Stimulated activated CD4-positive, alpha-beta T cell treated with anti-CD3 and anti-CD28 coated beads, Interleukin-1b, Interleukin-23, amount 100 ng/mL, for 1 hour (primary cell): Measurements from ENCODE around the gene ABHD17A.

ENCODE experiments used
- DNase-seq, 2 donors: peaks; one replicate each; pipeline ENCODE4 v3.0.0-alpha.2; 2020; ENCODE audit warnings: low read depth in 2 of 2

The ABHD17A gene

DNA sequence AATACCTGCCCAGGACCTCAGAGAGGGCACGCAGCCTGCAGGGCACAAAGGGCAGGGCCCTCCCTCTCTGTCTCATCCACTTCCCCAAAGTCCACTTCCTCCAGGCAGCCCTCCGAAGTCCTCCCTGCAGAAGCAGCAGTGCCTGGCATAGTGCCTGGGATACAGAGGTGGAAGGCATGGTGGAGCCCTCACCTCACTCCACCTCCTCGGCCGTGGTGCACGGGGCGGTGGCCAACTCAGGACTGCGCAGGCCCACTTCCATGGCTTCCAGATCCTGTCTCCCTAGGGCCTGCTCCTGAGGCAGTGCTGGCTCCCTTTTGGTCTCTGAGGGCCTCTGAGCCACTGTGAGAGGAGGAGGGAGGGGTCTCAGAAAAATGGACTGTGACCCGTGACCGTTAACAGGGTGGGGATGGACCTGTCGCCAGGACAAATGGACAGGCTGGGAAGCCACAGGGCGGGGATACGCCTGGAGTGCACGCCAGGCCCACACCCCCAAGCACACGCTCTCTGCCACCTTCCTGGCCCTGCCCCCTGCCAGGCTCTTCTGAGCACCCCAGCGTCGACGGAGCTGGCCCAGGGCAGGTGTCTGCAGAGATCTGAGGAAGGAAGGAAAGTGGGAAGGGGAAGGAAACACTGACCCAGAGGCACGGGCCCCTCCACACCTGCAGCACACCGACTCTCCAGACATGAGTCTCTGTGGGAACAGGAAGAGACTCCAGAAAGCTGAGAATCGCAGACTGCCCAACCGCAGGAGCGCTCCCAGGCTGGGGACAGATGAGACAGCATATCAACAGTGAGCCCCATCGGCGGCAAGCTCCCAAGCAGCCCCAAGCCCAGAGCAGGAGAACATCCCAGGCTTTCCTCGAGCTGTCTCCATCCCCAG is 45.4 kb downstream of the ABHD17A start:
- DNase-seq, result no peak

DNA sequence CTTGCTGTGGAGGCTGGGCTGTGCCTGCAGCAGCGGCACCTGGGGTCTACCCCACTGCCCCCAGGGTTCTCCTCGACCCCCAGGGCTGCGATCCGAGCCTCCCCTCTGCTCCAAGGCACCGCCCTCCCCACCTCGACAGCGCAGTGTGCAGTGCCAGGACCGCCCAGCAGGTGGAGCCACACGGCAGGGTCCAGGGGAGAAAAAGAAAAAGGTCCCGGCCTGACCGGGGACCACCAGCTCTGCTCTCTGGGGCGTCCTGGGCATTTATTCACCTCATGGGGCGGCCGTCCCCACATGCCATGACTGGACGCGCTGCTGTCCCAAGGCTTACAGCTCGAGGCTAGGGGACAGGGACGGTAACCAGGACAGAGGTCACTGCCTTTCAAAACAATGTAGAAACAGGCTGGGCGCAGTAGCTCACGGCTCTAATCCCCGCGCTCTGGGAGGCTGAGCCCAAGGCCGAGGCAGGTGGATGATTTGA is 47.6 kb downstream of the ABHD17A start:
- DNase-seq, result no peak

DNA sequence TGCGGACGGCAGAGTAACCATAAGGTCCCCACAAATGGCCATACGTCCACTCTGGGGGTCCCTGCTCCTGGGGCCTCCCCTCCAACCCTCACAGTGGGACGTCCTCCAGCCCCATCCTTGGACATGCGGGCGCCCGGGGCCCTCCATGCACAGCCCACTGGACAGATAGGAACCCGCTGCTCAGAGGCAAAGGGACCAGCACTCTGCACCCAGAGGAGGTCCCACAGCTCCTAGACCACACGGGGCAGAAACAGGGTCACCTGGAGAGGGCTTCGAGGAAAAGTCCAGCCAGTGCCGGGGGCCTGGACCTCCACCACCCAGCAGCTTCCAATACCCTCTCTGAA is 48.1 kb downstream of the ABHD17A start:
- DNase-seq, result no peak

DNA sequence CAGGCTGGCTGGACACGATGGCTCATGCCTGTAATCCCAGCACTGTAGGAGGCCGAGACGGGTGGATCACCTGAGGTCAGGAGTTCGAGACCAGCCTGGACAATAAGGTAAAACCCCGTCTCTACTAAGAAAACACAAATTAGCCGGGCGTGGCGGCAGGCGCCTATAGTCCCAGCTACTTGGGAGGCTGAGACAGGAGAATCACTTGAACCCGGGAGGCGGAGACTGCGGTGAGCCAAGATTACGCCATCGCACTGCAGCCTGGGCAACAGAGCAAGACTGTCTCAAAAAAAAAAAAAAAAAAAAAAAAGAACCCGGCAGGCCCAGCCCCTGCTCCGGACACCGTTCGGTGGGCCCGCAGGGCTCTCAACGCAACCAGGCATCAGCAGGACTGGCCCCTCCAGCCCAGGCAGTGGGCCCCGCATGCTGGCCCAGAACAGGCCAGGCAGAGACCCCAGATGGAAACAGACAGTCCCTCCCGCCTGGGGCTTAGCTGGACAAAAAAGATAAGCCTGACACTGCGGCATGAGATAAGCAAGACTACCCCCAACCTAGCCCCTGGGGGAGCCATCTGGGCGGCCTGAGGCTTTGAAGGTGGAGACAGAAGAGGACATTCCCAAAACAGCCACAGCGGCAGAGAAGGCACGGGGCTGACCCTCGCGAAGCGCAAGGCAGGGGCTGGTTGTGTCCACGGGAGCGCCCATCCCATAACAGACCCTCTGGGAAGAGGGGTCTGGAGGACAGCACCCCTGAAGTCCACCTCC is 48.7 kb downstream of the ABHD17A start:
- no peak for DNase-seq

DNA sequence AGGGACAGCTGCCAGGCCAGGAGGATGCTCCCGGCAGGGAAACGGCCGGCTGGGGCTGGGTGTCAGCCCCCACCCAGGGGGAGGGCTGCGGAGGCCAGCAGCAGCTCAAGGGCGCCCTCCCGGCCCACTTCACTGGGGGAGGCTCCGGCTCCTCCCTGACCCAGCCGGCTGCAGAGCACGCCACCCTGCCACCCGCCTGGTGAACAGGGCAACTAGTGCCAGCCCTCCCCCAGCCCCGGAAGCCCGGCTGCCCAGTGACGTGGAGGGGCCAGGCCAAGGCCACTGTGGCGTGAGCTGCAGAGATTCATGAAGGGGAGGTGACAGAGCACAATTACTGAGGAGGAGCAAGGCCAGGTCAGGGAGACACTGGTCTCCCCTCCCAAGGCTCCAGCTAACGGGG is 51.8 kb downstream of the ABHD17A start:
- no peak for DNase-seq

DNA sequence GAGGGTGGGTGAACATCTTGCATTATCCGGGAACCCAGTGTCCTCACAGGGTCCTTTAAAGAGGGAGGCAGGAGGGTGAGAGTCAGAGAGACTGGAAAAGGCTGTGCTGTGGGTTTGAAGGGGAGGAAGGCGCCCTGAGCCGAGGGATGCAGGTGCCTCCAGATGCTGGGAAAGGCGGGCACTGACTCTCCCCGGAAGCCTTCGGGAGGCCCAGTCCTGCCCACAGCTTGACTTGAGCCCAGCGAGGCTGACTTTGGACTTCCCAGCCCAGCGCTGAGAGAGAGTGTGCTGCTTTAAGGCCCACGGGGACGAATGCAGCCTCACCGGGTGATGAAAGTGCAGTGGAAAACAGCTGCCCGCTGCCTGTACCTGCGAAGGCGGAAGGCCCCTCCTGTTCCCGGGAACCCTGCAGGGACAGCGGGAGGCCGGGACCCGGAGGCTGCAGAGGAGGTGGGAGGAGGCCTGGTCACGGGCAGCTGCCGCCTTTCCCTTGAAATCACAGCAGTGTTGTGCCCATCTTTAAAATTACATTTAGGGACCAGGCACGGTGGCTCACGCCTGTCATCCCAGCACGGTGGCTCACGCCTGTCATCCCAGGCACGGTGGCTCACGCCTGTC is 53.1 kb downstream of the ABHD17A start:
- no peak for DNase-seq

DNA sequence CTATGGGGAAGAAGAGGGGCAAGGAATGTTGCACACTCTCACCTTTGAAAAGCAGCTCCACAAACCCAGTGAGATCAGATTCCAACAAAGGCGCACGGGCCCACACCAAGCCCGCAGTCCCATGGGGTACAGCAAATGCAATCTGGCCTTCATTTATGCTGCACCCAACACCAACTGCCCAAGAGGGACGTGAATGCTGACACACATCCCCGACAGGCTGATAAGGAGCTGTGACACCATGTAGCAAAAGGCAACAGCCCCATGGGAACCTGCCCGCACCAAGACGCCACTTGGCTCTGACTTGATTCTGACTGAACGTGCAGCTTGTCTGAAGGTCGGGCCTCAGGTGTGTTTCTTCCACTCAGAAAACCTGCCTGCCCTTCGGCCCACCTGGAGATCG is 54.3 kb downstream of the ABHD17A start:
- DNase-seq, result no peak

DNA sequence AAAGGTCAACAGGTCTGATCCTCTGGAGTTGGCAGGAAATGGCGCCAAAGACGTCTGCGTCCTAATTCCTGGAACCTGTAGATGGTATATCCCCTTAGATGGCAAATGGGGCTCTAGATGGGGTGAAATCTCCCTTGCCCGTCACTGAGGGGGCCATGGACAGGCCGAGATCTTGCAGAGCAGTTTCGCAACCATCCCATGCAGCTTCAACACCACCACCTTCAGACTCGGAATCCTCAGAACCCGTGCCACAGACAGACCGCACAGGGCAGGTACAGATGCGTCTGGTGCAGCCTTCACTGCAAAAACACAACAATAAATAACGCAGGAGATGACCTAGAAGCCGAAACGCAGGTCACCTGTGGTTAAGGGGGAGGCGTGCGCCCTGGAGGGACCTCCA is 54.7 kb downstream of the ABHD17A start:
- DNase-seq, result no peak

DNA sequence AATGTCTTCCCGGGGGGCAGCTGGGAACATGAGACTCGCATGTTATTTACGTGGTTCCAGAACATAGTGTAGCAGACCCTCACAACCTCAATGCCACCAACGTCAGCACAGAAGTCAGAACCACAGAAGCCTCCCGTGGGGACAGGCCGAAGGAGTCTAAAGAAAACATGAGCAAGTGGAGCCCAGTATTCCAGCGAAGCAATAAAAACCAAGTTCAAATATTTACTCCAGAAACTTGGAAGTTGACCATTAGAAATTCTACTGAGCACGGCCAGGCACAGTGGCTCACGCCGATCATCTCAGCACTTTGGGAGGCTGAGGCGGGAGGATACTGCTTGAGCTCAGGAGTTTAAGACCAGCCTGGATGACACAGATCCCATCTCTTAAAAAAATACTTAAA is 55.3 kb downstream of the ABHD17A start:
- no peak for DNase-seq

DNA sequence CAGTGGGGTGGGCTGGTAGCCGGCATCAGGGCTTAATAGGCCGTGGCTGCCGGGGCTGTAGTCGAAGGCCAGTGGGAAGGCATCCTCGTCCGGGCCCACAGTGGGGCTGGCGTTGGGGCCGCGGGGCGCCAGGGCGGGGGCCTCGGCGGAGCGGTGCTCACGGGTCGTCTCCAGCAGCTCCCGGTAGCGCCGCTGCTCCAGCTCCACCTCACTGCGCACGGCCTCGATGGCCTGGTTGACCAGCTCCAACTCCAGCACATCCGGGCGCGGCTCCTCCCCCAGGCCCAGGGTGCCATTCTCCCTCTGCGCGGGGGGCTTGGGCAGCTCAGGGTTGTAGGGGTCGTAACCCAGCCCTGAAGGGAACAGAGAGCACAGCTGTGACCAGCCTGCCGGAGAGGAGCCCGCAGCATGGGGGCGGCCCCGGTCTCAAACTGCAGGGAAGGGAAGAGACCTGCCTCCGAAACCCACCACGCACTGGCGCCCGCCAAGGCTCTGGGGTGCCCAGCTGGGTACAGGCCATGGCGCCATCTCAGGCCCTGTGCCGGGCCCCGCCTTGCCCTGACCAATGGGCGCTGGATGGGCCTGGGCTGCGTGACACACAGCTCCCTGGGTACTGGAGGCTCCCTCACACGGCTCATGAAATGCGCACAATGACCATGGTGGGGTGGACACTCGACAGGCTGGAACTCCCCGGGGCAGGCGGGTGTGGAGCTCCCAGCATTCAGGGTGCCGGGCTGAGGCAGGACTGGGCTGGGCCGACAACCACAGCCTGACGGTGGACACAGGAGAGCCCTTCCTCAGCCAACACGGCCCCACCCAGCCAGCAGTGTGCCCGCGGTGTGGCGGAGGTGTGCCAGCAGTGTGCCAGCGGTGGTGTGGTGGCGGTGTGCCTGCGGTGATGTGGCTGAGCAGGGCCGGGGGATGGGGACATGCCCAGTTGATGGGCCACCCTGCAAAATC is 56.7 kb downstream of the ABHD17A start:
- DNase-seq, result no peak

DNA sequence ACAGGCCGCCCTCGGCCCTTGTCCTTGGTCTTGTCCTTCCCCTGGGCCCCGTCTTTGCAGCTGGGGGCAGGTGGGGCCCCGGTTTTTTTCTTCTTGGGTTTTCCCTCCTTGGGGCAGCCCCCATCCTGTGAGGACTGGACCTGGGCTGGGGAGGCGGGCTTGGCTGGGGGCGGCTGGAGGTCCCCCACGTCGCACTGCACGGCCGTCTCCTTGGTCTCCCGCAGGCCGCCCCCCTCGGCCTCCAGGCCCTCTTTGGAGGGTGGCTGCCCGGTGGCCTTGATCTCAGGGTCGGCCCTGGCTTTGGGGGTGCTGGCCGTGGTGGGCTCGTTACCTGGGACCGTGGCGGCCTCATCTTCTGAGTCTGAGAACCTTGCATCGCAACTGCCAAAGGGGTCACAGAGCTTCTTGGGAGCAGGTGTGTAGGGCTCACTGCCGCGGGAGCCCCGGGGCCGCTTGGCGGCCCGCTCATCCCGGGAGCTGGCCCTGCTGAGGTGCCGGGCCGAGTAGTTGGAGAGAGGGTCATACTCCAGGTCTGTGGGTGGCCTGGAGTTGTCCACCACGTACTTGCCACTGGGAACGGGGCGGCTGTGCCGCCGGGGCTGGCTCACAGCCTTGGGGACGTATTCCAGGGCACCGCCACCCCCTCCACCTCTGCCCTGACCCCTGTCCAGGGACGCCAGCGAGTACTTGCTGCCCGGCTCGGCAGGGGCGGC is 57.6 kb downstream of the ABHD17A start:
- no peak for DNase-seq
